Fibroblast of the aortic adventitia (primary cell): ENCODE results near the gene USP36. TPM values are rescaled to one million over a fixed set of nuclear protein-coding genes. Genes with fewer than 3 reads are reported as not detected.

Source experiments
- DNase-seq: peaks from one replicate; pipeline ENCODE4 v3.0.0-alpha.2; 2010; ENCODE audit warnings: low read depth
- H3K4me3 ChIP-seq: 2 replicates; pipeline ENCODE4 v1.5.1; 2011; ENCODE audit warnings: low read depth, mild to moderate bottlenecking, control low read depth, low read length, moderate library complexity
- CTCF ChIP-seq: IDR thresholded peaks from 2 replicates; pipeline ENCODE4 v1.5.1; 2011; ENCODE audit warnings: mild to moderate bottlenecking, low read length, control low read depth, inconsistent platforms; ENCODE audit not compliant: insufficient read depth
- total RNA-seq: library from RNA; depleted of rRNA; stranded (reverse); fragments of >200 nt; gene quantifications from 2 replicates; pipeline ENCODE4 v1.2.3, GENCODE V29; 2012; ENCODE audit warnings: low replicate concordance

USP36 gene
- total RNA-seq, 1 donor, result 36.7 TPM

- DNase-seq, result no peak
- H3K4me3 ChIP-seq, result no peak overlapping the region
- TF ChIP-seq CTCF, result no peak
Observed at GRCh38 chr17:78821961-78822360, 18.7 kb downstream of the USP36 start.

GRCh38 chr17:78820841-78821240, 19.8 kb downstream of the USP36 start:
- no peak for TF ChIP-seq CTCF
- DNase-seq, result no peak

DNA sequence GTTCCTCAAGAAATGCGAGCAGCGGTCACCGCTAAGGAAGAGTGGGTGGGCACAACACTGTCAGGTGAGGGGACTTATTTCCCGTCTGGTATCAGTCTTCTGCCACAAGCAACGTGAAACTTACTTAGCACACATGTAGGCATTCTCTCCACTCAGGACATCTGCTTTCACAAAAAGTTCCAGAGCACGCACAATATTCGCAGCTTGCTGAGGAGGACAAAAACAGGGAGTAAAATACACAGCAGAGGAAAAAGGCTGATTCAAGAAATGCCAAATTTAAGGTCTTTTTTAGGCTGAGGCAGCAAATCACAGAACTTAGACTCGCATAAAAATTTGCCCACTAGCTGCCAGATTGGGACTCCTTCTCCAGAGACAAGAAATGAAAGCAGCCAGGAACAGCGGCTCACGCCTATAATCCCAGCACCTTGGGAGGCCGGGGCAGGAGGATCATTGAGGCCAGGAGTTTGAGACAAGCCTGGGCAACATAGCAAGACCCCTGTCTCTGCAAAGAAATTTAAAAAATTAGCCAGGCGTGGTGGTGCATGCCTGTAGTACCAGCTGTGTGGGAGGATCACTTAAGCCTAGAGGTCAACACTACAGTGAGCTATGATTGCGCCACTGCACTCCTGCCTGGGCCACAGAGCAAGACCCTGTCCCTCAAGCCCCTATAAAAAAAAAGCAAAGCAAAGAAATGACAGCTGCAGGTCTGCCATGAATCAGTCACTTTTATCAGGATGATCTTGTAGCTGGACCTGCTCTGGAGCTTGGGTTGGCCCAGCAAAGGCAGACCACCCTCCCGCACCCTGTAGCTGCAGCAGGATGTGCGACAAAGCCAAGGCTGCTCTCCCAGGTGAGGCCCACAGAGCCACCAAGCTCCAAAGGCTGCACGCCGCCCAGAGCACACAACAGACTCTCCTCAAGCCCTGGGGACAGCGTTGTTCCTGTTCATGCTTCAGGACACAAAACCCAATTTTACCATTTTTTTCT, 20.5 kb downstream of the USP36 start:
- no peak for DNase-seq
- TF ChIP-seq CTCF, result no peak
- H3K4me3 ChIP-seq, result no peak overlapping the region

More at GRCh38 chr17:78820841-78821240, 19.8 kb downstream of the USP36 start:
- no peak overlapping the region for H3K4me3 ChIP-seq

DNA sequence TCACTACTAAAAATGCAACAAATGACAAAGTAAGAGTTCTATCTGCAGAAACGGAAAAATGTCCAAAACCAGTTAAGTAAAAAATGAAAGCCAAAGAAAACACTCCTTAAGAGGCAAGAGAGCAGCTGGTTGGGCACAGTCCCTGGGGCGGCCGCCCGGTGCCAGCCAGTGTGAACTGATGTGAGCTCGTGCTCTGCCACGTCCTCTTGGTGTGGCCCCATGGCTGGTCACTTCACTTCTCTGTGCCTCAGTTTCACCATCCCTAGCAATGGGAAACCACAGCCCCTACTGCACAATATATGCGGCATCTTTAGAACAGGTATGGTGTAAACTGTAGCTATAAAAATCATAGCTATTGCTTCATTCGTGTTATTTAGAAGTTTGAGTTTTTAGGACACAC, 21.2 kb downstream of the USP36 start:
- TF ChIP-seq CTCF, result no peak
- DNase-seq, result no peak
- H3K4me3 ChIP-seq, result no peak overlapping the region

DNA sequence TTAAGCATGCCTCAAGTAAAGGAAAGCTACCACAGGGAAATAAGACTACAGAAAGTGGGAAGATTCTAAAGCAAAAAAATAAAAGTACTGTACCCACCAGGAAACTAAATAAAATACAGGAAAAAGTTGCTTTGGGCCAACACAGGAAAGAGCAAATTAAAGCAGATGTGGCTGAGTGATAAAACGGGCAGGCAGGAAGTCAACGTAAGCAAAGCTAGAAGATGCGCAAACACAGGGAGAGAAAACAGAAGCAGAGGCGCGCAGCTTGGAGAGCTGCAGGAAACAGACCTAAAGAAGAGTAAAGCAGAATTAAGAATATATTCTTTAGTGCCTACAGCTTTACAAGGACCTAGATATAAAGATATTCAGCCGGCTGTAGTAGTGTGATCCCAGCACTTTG, 21.7 kb downstream of the USP36 start:
- TF ChIP-seq CTCF, result no peak
- DNase-seq, result no peak
- H3K4me3 ChIP-seq, result no peak overlapping the region

- no peak for DNase-seq
- no peak for TF ChIP-seq CTCF
- H3K4me3 ChIP-seq, result no peak overlapping the region
Observed at GRCh38 chr17:78818152-78818846, 22.3 kb downstream of the USP36 start.
